Fibroblast of villous mesenchyme (primary cell): ENCODE results near the gene CLDN7. TPM values are rescaled to one million over a fixed set of nuclear protein-coding genes. Genes with fewer than 3 reads are reported as not detected.
A peak's percentile ranks its signal among the peaks of the same experiment; 100 is the strongest.

ENCODE experiments used
- DNase-seq: peaks from one replicate; pipeline ENCODE4 v3.0.0-alpha.2; 2010; ENCODE audit warnings: low read depth
- H3K4me3 ChIP-seq: 2 replicates; pipeline ENCODE4 v1.5.1; 2011; ENCODE audit warnings: low read depth, mild to moderate bottlenecking, low read length
- CTCF ChIP-seq: IDR thresholded peaks from 2 replicates; pipeline ENCODE4 v1.5.1; 2012; ENCODE audit warnings: low read depth, mild to moderate bottlenecking, low read length; ENCODE audit not compliant: insufficient read depth
- total RNA-seq: library from RNA; depleted of rRNA; stranded (reverse); fragments of >200 nt; gene quantifications from 2 replicates; pipeline ENCODE4 v1.2.3, GENCODE V29; 2012

Gene CLDN7
- total RNA-seq, 1 donor = 5.2 TPM

- H3K4me3 ChIP-seq = peak overlapping the region; percentile 99
- DNase-seq = no peak
- TF ChIP-seq CTCF = no peak
Measured at GRCh38 chr17:7238420-7239090, 23.7 kb downstream of the CLDN7 start.

- H3K4me3 ChIP-seq = peak overlapping the region; percentile 99
- no peak for TF ChIP-seq CTCF
- peak; percentile 67 for DNase-seq
Measured at GRCh38 chr17:7237761-7238419, 24.4 kb downstream of the CLDN7 start.

GRCh38 chr17:7237266-7237760 is 25.0 kb downstream of the CLDN7 start:
- TF ChIP-seq CTCF = no peak
- no peak for DNase-seq
- H3K4me3 ChIP-seq = peak overlapping the region; percentile 99

GRCh38 chr17:7236808-7237207 is 25.5 kb downstream of the CLDN7 start:
- peak overlapping the region; percentile 99 for H3K4me3 ChIP-seq
- DNase-seq = no peak
- TF ChIP-seq CTCF = no peak

- no peak overlapping the region for H3K4me3 ChIP-seq
- DNase-seq = no peak
- no peak for TF ChIP-seq CTCF
Measured at GRCh38 chr17:7235693-7236665, 26.3 kb downstream of the CLDN7 start.

- peak; percentile 96 for DNase-seq
- no peak for TF ChIP-seq CTCF
- peak within 1 kb of the TSS; percentile 78 for H3K4me3 ChIP-seq
Measured at GRCh38 chr17:7234083-7234951, 28.0 kb downstream of the CLDN7 start, which contains the start of gene DVL2. Gene DVL2 (minus strand): TSS chr17:7234517. CDS start chr17:7234262, 255 bp downstream.
